ENCODE results near the gene CAPN9.

The CAPN9 gene

GRCh38 chr1:230807029-230807428 lies 59.8 kb downstream of the CAPN9 start:
- Mint-ChIP-seq H3K36me3 (no peaks in the 10 kb centered on the region), H3K27ac (no peak overlapping the region)

GRCh38 chr1:230807561-230808280 lies 60.5 kb downstream of the CAPN9 start:
- H3K9me3 Mint-ChIP-seq, result peaks cover 3% of the 10 kb centered on the region
- H3K4me3 Mint-ChIP-seq, result no peak overlapping the region
- no peaks in the 10 kb centered on the region for H3K36me3 Mint-ChIP-seq
- H3K27ac Mint-ChIP-seq, result no peak overlapping the region
- ATAC-seq (no peak), DNase-seq (ENCODE audit: low spot score in 2 of 2) (peak in 1 of 2 donors; percentile 10)
- H3K4me1 Mint-ChIP-seq, result no peaks in the 10 kb centered on the region

More at GRCh38 chr1:230807029-230807428, 59.8 kb downstream of the CAPN9 start:
- Mint-ChIP-seq H3K4me1 (no peaks in the 10 kb centered on the region), H3K4me3 (no peak overlapping the region), H3K9me3 (no peaks in the 10 kb centered on the region)
- no peak for ATAC-seq
- DNase-seq (ENCODE audit: low spot score in 2 of 2), result peak in 1 of 2 donors; percentile 40

- Mint-ChIP-seq H3K4me3 (no peak overlapping the region), H3K27ac (no peak overlapping the region), H3K9me3 (peaks cover 9% of the 10 kb centered on the region), H3K4me1 (no peaks in the 10 kb centered on the region), H3K36me3 (no peaks in the 10 kb centered on the region)
- DNase-seq (ENCODE audit: low spot score in 2 of 2), result peak in 1 of 2 donors; percentile 39
- no peak for ATAC-seq
Observed at GRCh38 chr1:230808281-230808872, 61.2 kb downstream of the CAPN9 start.

- peaks cover 14% of the 10 kb centered on the region for H3K9me3 Mint-ChIP-seq
- DNase-seq (ENCODE audit: low spot score in 2 of 2) (peak in 1 of 2 donors; percentile 42), ATAC-seq (peak; percentile 13)
- no peaks in the 10 kb centered on the region for H3K36me3 Mint-ChIP-seq
- H3K27ac Mint-ChIP-seq, result no peak overlapping the region
- no peak overlapping the region for H3K4me3 Mint-ChIP-seq
- H3K4me1 Mint-ChIP-seq, result no peaks in the 10 kb centered on the region
Observed at GRCh38 chr1:230809256-230809990, 62.2 kb downstream of the CAPN9 start.

- Mint-ChIP-seq H3K27ac (no peak overlapping the region), H3K36me3 (no peaks in the 10 kb centered on the region), H3K4me3 (no peak overlapping the region), H3K4me1 (no peaks in the 10 kb centered on the region), H3K9me3 (peaks cover 14% of the 10 kb centered on the region)
- ATAC-seq (no peak), DNase-seq (ENCODE audit: low spot score in 2 of 2) (no peak)
Observed at GRCh38 chr1:230812568-230812967, 65.4 kb downstream of the CAPN9 start.

GRCh38 chr1:230814949-230815692 lies 67.9 kb downstream of the CAPN9 start:
- ATAC-seq, result no peak
- Mint-ChIP-seq H3K4me1 (no peaks in the 10 kb centered on the region), H3K4me3 (no peak overlapping the region), H3K36me3 (no peaks in the 10 kb centered on the region), H3K27ac (no peak overlapping the region), H3K9me3 (peaks cover 14% of the 10 kb centered on the region)
- DNase-seq (ENCODE audit: low spot score in 2 of 2), result peak in 1 of 2 donors; percentile 20

- no peaks in the 10 kb centered on the region for H3K4me1 Mint-ChIP-seq
- H3K4me3 Mint-ChIP-seq, result no peak overlapping the region
- no peaks in the 10 kb centered on the region for H3K36me3 Mint-ChIP-seq
- no peak overlapping the region for H3K27ac Mint-ChIP-seq
- DNase-seq (ENCODE audit: low spot score in 2 of 2), result peak in 1 of 2 donors; percentile 22
- peaks cover 14% of the 10 kb centered on the region for H3K9me3 Mint-ChIP-seq
- no peak for ATAC-seq
Observed at GRCh38 chr1:230816018-230816417, 68.8 kb downstream of the CAPN9 start.

GRCh38 chr1:230818367-230818766 lies 71.2 kb downstream of the CAPN9 start:
- DNase-seq (ENCODE audit: low spot score in 2 of 2) (no peak), ATAC-seq (no peak)
- Mint-ChIP-seq H3K4me1 (no peaks in the 10 kb centered on the region), H3K36me3 (no peaks in the 10 kb centered on the region), H3K4me3 (no peak overlapping the region), H3K27ac (no peak overlapping the region), H3K9me3 (peaks cover 6% of the 10 kb centered on the region)

- ATAC-seq (no peak), DNase-seq (ENCODE audit: low spot score in 2 of 2) (no peak)
- Mint-ChIP-seq H3K4me3 (no peak overlapping the region), H3K27ac (no peak overlapping the region), H3K4me1 (no peaks in the 10 kb centered on the region), H3K9me3 (peaks cover 2% of the 10 kb centered on the region), H3K36me3 (no peaks in the 10 kb centered on the region)
Observed at GRCh38 chr1:230818901-230819300, 71.7 kb downstream of the CAPN9 start.

- Mint-ChIP-seq H3K4me3 (no peak overlapping the region), H3K4me1 (no peaks in the 10 kb centered on the region), H3K36me3 (no peaks in the 10 kb centered on the region), H3K27ac (no peak overlapping the region), H3K9me3 (no peaks in the 10 kb centered on the region)
- DNase-seq (ENCODE audit: low spot score in 2 of 2), result peak in 1 of 2 donors; percentile 6
- no peak for ATAC-seq
Observed at GRCh38 chr1:230819976-230820375, 72.8 kb downstream of the CAPN9 start.

GRCh38 chr1:230820568-230820967 lies 73.4 kb downstream of the CAPN9 start:
- Mint-ChIP-seq H3K4me1 (no peaks in the 10 kb centered on the region), H3K27ac (no peak overlapping the region), H3K9me3 (no peaks in the 10 kb centered on the region), H3K4me3 (no peak overlapping the region), H3K36me3 (no peaks in the 10 kb centered on the region)
- DNase-seq (ENCODE audit: low spot score in 2 of 2) (peak in 1 of 2 donors; percentile 26), ATAC-seq (no peak)

GRCh38 chr1:230821346-230821745 lies 74.2 kb downstream of the CAPN9 start:
- H3K4me1 Mint-ChIP-seq, result no peaks in the 10 kb centered on the region
- H3K27ac Mint-ChIP-seq, result no peak overlapping the region
- H3K36me3 Mint-ChIP-seq, result no peaks in the 10 kb centered on the region
- ATAC-seq, result no peak
- DNase-seq (ENCODE audit: low spot score in 2 of 2), result peak in 1 of 2 donors; percentile 26
- no peaks in the 10 kb centered on the region for H3K9me3 Mint-ChIP-seq
- H3K4me3 Mint-ChIP-seq, result no peak overlapping the region

- no peak overlapping the region for H3K27ac Mint-ChIP-seq
- ATAC-seq (no peak), DNase-seq (ENCODE audit: low spot score in 2 of 2) (peak in 1 of 2 donors; percentile 25)
- H3K36me3 Mint-ChIP-seq, result no peaks in the 10 kb centered on the region
- H3K4me3 Mint-ChIP-seq, result no peak overlapping the region
- H3K4me1 Mint-ChIP-seq, result no peaks in the 10 kb centered on the region
- no peaks in the 10 kb centered on the region for H3K9me3 Mint-ChIP-seq
Observed at GRCh38 chr1:230822092-230822581, 74.9 kb downstream of the CAPN9 start.

GRCh38 chr1:230823426-230823825 lies 76.2 kb downstream of the CAPN9 start:
- Mint-ChIP-seq H3K27ac (no peak overlapping the region), H3K36me3 (no peaks in the 10 kb centered on the region), H3K4me3 (no peak overlapping the region), H3K4me1 (no peaks in the 10 kb centered on the region), H3K9me3 (no peaks in the 10 kb centered on the region)
- no peak for ATAC-seq
- peak in 1 of 2 donors; percentile 28 for DNase-seq (ENCODE audit: low spot score in 2 of 2)

GRCh38 chr1:230823931-230824381 lies 76.8 kb downstream of the CAPN9 start:
- Mint-ChIP-seq H3K9me3 (no peaks in the 10 kb centered on the region), H3K36me3 (no peaks in the 10 kb centered on the region), H3K4me3 (no peak overlapping the region), H3K27ac (no peak overlapping the region), H3K4me1 (no peaks in the 10 kb centered on the region)
- peak in 1 of 2 donors; percentile 36 for DNase-seq (ENCODE audit: low spot score in 2 of 2)
- ATAC-seq, result no peak

Measured in stimulated activated effector memory CD8-positive, alpha-beta T cell treated with anti-CD3 and anti-CD28 coated beads, Interleukin-12 subunit alpha, Interleukin-12 subunit beta, amount 100 ng/mL, for 72 hours (primary cell).